ENCODE data around the gene N4BP2L2. TPM values are rescaled to one million over a fixed set of nuclear protein-coding genes. Genes with fewer than 3 reads are reported as not detected.

N4BP2L2 gene
- total and polyA plus RNA-seq, 2 of the 8 experiments (the other 6 are each of a cell fraction or from before 2014, with no cell fraction given) = 14.6 to 67.6 TPM

GRCh38 chr13:32473650-32474049 is 64.9 kb downstream of the N4BP2L2 start:
- FAIRE-seq = no peak
- H2BK5ac ChIP-seq (ENCODE audit: low read depth, low read length) = no peak overlapping the region
- no peak overlapping the region for H2BK120ac ChIP-seq (replicated peaks; ENCODE audit: low read depth, low read length)

More at GRCh38 chr13:32473650-32474049, 64.9 kb downstream of the N4BP2L2 start:
- no peak overlapping the region for H4K5ac ChIP-seq (ENCODE audit: insufficient read length, low read depth, low read length)
- H3K23me2 ChIP-seq (ENCODE audit: low read depth, low read length) = no peaks in the 10 kb centered on the region
- no peaks in the 10 kb centered on the region for H3K36me3 ChIP-seq (ENCODE audit: control insufficient read depth in 2 of 4, insufficient read depth in 4 of 4, low read length in 3 of 4)
- no peak overlapping the region for H3K4me2 ChIP-seq (ENCODE audit: insufficient read depth in 1 of 2, low read depth in 2 of 2, low read length in 2 of 2)
- no peak overlapping the region for H3K27ac ChIP-seq (ENCODE audit: low read depth, low read length)
- H3K4ac ChIP-seq (replicated peaks; ENCODE audit: insufficient read length, low read depth, low read length) = no peak overlapping the region
- no peak overlapping the region for H4K8ac ChIP-seq (ENCODE audit: extremely low read depth, insufficient read depth, low read length)
- no peak overlapping the region for H2BK20ac ChIP-seq (ENCODE audit: low read length)
- POLR2A ChIA-PET (ENCODE audit: partially characterized antibody) = no interaction called here
- no peak overlapping the region for H4K91ac ChIP-seq (replicated peaks; ENCODE audit: insufficient read length, low read length)
- H3K23ac ChIP-seq (ENCODE audit: insufficient read length) = no peak overlapping the region
- H2AFZ ChIP-seq (ENCODE audit: low read length) = no peak overlapping the region
- no peak overlapping the region for H3K18ac ChIP-seq (ENCODE audit: extremely low read depth, low read length)
- DNase-seq (ENCODE audit: low read depth in 1 of 2, low spot score in 2 of 2) = no peak
- H3K4me3 ChIP-seq (ENCODE audit: extremely low read depth in 1 of 4, insufficient read depth in 2 of 4, low read depth in 3 of 4, low read length in 4 of 4) = no peak overlapping the region
- no peak overlapping the region for H3K9ac ChIP-seq (replicated peaks in 1 of 4; ENCODE audit: extremely low read depth in 1 of 4, low read depth in 3 of 4, low read length in 3 of 4)
- H2BK12ac ChIP-seq (ENCODE audit: low read depth, low read length) = no peak overlapping the region
- no peak overlapping the region for H2AK5ac ChIP-seq (ENCODE audit: low read depth, low read length)
- H2BK15ac ChIP-seq (ENCODE audit: low read length) = no peak overlapping the region
- no peaks in the 10 kb centered on the region for H3K9me3 ChIP-seq (ENCODE audit: insufficient read depth in 2 of 2, low read depth in 1 of 2, low read length in 1 of 2)
- H3K79me2 ChIP-seq (ENCODE audit: control insufficient read depth in 1 of 2, insufficient read depth in 2 of 2, low read length in 2 of 2) = no peaks in the 10 kb centered on the region
- CTCF ChIA-PET (ENCODE audit: partially characterized antibody) = interaction anchor here (0.7 kb wide), 1 partner anchor 914 kb away, joined by 5 read pairs; no protein-coding TSS in a partner anchor
- TF ChIP-seq, protein P1, sequence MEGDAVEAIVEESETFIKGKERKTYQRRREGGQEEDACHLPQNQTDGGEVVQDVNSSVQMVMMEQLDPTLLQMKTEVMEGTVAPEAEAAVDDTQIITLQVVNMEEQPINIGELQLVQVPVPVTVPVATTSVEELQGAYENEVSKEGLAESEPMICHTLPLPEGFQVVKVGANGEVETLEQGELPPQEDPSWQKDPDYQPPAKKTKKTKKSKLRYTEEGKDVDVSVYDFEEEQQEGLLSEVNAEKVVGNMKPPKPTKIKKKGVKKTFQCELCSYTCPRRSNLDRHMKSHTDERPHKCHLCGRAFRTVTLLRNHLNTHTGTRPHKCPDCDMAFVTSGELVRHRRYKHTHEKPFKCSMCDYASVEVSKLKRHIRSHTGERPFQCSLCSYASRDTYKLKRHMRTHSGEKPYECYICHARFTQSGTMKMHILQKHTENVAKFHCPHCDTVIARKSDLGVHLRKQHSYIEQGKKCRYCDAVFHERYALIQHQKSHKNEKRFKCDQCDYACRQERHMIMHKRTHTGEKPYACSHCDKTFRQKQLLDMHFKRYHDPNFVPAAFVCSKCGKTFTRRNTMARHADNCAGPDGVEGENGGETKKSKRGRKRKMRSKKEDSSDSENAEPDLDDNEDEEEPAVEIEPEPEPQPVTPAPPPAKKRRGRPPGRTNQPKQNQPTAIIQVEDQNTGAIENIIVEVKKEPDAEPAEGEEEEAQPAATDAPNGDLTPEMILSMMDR (IDR thresholded peaks at IDR 0.05; ENCODE audit: control extremely low read depth in 1 of 3, insufficient read depth in 1 of 3, low read depth in 1 of 3, low read length in 3 of 3) = no peak
- TF ChIP-seq RNF2 (IDR thresholded peaks at IDR 0.05; ENCODE audit: borderline replicate concordance, low read depth, low read length, missing control alignments, poor library complexity, severe bottlenecking) (no peak), SRF (IDR thresholded peaks at IDR 0.05; ENCODE audit: low read depth, low read length) (no peak), BACH1 (IDR thresholded peaks at IDR 0.05; ENCODE audit: low read length) (no peak), CBX8 (IDR thresholded peaks at IDR 0.05; ENCODE audit: borderline replicate concordance, low read depth, low read length) (no peak)
- 57% methylated on average over 1 of the region's 1 CpG; no CpG with 5 or more reads in 1 of the 2 experiments for WGBS, 2 experiments (ENCODE audit: extremely low coverage in 1 of 2, insufficient coverage in 1 of 2, insufficient read length in 1 of 2, insufficient replicate concordance in 2 of 2, low coverage in 1 of 2, low lambda C conversion rate in 2 of 2, missing lambda C conversion rate in 1 of 2)
- H3K14ac ChIP-seq (ENCODE audit: insufficient read length) = no peak overlapping the region
- H3K27me3 ChIP-seq (replicated peaks in 1 of 4; ENCODE audit: control insufficient read depth in 3 of 4, extremely low read depth in 1 of 4, insufficient read depth in 3 of 4, low read length in 3 of 4) = no peaks in the 10 kb centered on the region
- H3K56ac ChIP-seq (replicated peaks; ENCODE audit: insufficient read length, low read depth, low read length) = no peak overlapping the region
- H3K79me1 ChIP-seq (ENCODE audit: low read depth, low read length) = no peaks in the 10 kb centered on the region
- H4K20me1 ChIP-seq (replicated peaks in 1 of 2; ENCODE audit: control insufficient read depth in 1 of 2, insufficient read depth in 2 of 2, low read length in 2 of 2) = peaks cover 0 to 3% of the 10 kb centered on the region in 2 experiments
- H3K4me1 ChIP-seq (replicated peaks in 1 of 4; ENCODE audit: control insufficient read depth in 3 of 4, insufficient read depth in 4 of 4, low read length in 3 of 4) = no peaks in the 10 kb centered on the region
